AG04450 (cell line): ENCODE data around the gene C3orf70. TPM values are rescaled to one million over a fixed set of nuclear protein-coding genes. Genes with fewer than 3 reads are reported as not detected.

ENCODE experiments used
- CTCF ChIA-PET: fragments of 300-600, 350-600 bp; formaldehyde crosslinking; extraction: SDS; loops from one replicate; lab custom pipeline; 2022; ENCODE audit warnings: antibody characterized with exemption, inconsistent platforms; lab: Charles Lee
- POLR2A ChIA-PET: fragments of 350-600 bp; formaldehyde crosslinking; extraction: SDS; loops from one replicate; lab custom pipeline; 2021; ENCODE audit warnings: antibody characterized with exemption, inconsistent platforms; lab: Yijun Ruan, JAX
- DNase-seq: peaks from one replicate; pipeline ENCODE4 v3.0.0-alpha.2; 2011; ENCODE audit warnings: low read depth, low spot score
- H3K27ac ChIP-seq: one replicate; pipeline ENCODE4 v1.5.1; 2012; ENCODE audit warnings: low read depth, low read length, control low read depth
- H3K27me3 ChIP-seq: one replicate; pipeline ENCODE4 v1.6.0; 2012; ENCODE audit warnings: low read length; ENCODE audit not compliant: control insufficient read depth, insufficient read depth
- H3K4me3 ChIP-seq: 2 replicates; pipeline ENCODE4 v1.5.1; 2011; ENCODE audit warnings: mild to moderate bottlenecking, low read depth, low read length, control low read depth
- H3K9me3 ChIP-seq: 2 replicates; pipeline ENCODE4 v1.5.1; 2012; ENCODE audit warnings: low read length; ENCODE audit not compliant: control insufficient read depth, insufficient read depth
- polyA plus RNA-seq: library from polyadenylated mRNA; depleted of rRNA; stranded (reverse); fragments of >200 nt; gene quantifications from 2 replicates; pipeline ENCODE4 v1.2.3, GENCODE V29; 2011
- TF ChIP-seq, protein P1 (sequence below): IDR thresholded peaks from 2 replicates; pipeline ENCODE4 v1.5.1; 2011; ENCODE audit warnings: low read depth, low read length, control low read depth, inconsistent platforms

C3orf70 gene
- polyA plus RNA-seq, 1 experiment, result 0.89 TPM

DNA sequence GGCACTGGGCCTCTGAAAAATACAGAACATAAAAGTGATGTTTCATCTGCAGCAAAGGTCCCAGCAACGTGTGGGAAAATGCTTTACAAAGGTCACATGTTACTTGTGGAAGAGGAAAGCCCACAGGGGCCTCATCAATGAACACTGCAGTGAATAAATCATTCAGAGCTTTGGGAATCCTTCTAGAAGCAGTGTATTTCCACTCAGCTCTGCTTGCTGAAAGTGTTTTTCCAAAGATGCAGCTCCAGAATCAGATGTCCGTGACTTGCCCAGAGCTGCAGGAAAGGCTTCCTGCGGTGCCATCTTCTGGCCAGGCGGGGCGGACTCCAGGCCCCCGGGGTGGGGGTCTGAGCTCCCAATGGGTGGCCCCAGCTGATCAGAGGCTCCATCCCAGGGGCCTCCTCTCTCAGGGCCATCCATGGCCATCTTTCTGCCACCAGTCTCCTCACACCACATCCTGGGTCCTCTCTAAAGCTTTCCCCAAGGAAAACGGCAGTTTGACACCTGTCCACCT, 81.5 kb downstream of the C3orf70 start:
- ChIA-PET CTCF (interaction anchor here (0.7 kb wide), 1 partner anchor 105 kb away, joined by 3 read pairs; no protein-coding TSS in a partner anchor), POLR2A (no interaction called here)
- TF ChIP-seq, protein P1, sequence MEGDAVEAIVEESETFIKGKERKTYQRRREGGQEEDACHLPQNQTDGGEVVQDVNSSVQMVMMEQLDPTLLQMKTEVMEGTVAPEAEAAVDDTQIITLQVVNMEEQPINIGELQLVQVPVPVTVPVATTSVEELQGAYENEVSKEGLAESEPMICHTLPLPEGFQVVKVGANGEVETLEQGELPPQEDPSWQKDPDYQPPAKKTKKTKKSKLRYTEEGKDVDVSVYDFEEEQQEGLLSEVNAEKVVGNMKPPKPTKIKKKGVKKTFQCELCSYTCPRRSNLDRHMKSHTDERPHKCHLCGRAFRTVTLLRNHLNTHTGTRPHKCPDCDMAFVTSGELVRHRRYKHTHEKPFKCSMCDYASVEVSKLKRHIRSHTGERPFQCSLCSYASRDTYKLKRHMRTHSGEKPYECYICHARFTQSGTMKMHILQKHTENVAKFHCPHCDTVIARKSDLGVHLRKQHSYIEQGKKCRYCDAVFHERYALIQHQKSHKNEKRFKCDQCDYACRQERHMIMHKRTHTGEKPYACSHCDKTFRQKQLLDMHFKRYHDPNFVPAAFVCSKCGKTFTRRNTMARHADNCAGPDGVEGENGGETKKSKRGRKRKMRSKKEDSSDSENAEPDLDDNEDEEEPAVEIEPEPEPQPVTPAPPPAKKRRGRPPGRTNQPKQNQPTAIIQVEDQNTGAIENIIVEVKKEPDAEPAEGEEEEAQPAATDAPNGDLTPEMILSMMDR, result no peak
- Histone ChIP-seq H3K9me3 (no peaks in the 10 kb centered on the region), H3K4me3 (no peak overlapping the region), H3K27me3 (peaks cover 4% of the 10 kb centered on the region), H3K27ac (no peak overlapping the region)
- no peak for DNase-seq

DNA sequence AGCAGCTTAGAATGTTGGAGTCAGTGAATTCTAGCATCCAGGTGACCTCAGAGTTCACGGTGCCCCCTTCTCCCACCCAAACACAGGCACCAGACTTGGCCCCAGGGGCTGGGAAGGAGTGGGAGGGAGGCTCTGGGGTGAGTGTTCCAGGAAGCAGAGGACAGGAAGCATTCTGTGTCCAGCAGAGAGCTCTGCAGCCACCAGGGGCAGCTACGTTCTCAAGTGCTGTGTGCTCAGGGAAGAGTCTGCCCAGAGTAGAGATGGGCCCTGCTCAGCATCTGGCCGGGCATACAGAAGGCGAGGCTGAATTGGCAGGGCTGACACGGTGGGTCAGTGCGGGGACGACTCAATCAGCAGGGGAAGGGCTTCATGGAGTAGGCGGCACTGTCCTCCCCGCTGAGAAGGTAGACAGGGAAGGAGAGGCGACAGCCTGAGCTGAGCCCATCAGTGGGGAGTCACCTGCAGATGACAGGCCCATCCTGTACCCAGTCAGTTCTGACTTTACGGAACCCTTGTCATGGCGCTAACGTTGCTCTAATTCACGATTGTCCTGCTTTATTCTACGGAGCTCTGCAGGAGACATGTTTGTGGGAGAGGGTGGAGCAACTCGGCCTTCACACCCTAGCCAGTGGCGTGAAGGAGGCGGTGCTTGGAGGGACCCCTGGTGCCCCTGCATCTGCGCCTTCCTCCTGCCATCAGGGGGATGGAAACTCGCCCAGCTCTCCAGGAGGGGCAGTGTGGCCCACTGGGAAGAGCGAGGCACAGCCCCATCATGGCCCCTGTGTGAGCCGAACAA, 82.2 kb downstream of the C3orf70 start:
- H3K27me3 ChIP-seq, result peaks cover 4% of the 10 kb centered on the region
- H3K9me3 ChIP-seq, result no peaks in the 10 kb centered on the region
- POLR2A ChIA-PET, result no interaction called here
- H3K4me3 ChIP-seq, result no peak overlapping the region
- H3K27ac ChIP-seq, result no peak overlapping the region
- CTCF ChIA-PET, result interaction anchor here (1.0 to 1.3 kb wide), 2 partner anchors 8 to 196 kb away, joined by 3 to 5 read pairs; no protein-coding TSS in a partner anchor
- TF ChIP-seq, protein P1, result peak; percentile 42
- DNase-seq, result no peak

DNA sequence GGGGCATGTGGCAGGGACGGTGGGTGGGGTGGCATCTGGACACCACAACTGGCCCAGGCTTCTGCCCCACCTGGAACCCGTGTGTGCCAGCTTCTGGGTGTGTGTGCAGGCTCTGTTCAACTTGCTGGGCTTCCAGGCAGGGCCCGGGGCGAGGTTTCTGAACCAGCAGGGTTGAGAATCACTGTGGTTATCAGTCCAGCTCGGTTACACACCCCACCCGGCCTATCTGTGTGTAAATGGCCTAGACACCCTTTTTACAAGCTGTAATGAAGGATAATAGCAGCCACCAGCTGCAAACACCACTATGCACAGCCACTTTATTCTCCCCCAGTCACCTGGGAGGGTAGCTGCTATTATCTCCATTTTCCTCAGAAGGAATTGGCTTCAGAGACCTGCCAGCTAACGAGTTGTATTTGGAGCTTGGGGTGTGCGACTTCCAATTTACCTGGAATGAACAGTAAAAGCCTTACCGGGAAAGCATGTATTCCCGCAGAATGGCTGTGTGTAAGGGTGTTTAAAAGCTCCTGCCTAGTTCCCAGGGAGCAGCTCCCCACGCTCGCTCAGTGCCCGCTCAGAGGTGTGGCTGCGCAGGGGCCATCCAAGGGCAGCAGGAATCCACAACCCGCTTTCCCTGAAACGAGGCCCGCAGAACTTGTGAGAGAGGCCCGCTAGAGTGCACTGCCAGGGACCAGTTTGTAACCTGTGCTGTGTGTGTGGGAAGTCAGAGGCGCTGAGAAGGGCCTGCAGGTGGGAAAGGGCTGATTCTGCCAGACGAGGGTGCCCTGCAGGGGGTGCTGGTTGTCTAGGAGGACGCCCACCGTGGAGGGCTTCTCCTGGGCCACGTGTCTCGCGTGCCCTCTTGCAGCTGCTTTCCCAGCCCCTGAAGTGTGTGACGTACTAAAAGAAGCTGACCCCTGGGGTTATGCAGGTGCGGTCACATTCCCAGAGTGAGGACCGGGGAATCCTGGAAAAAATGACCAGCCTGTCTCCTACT, 83.5 kb downstream of the C3orf70 start:
- DNase-seq, result no peak
- Histone ChIP-seq H3K27me3 (peaks cover 4% of the 10 kb centered on the region), H3K27ac (no peak overlapping the region), H3K4me3 (no peak overlapping the region), H3K9me3 (no peaks in the 10 kb centered on the region)
- POLR2A ChIA-PET, result no interaction called here
- TF ChIP-seq, protein P1, result no peak
- CTCF ChIA-PET, result interaction anchor here (0.8 to 1.3 kb wide), 2 partner anchors 10 to 108 kb away, joined by 3 to 5 read pairs; no protein-coding TSS in a partner anchor

DNA sequence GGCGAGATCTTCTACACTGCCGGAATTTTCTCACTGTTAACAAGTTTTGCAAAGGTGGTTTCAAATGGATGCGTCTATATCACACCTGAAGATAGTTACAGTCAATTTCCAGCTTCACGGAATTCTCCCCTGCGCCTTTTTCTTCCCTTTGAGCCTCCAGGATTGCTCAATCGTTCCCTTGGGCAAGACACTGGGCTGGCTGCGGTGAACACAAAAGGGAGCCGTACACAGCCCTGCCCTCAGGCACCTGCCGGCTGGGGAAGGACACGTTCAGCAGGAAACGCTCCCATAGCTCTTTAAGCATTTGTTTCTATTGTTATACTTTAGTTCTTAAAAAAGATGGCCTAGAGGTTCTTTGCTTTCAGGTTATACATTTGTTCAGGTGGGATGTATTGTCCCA, 85.7 kb downstream of the C3orf70 start:
- DNase-seq, result no peak
- ChIA-PET CTCF (no interaction called here), POLR2A (no interaction called here)
- Histone ChIP-seq H3K27me3 (peaks cover 4% of the 10 kb centered on the region), H3K9me3 (no peaks in the 10 kb centered on the region), H3K27ac (no peak overlapping the region), H3K4me3 (no peak overlapping the region)
- TF ChIP-seq, protein P1, result no peak
